GM19025 (cell line): Measurements from ENCODE around the gene PRSS33.
A peak's percentile ranks its signal among the peaks of the same experiment; 100 is the strongest.

Source experiments
- ATAC-seq: cut with Tn5 transposase; IDR thresholded peaks from one replicate; pipeline ENCODE4 v1.9.1; 2021; ENCODE audit warnings: mild to moderate bottlenecking, low read depth, moderate library complexity; ENCODE audit not compliant: unreplicated experiment

The PRSS33 gene

DNA sequence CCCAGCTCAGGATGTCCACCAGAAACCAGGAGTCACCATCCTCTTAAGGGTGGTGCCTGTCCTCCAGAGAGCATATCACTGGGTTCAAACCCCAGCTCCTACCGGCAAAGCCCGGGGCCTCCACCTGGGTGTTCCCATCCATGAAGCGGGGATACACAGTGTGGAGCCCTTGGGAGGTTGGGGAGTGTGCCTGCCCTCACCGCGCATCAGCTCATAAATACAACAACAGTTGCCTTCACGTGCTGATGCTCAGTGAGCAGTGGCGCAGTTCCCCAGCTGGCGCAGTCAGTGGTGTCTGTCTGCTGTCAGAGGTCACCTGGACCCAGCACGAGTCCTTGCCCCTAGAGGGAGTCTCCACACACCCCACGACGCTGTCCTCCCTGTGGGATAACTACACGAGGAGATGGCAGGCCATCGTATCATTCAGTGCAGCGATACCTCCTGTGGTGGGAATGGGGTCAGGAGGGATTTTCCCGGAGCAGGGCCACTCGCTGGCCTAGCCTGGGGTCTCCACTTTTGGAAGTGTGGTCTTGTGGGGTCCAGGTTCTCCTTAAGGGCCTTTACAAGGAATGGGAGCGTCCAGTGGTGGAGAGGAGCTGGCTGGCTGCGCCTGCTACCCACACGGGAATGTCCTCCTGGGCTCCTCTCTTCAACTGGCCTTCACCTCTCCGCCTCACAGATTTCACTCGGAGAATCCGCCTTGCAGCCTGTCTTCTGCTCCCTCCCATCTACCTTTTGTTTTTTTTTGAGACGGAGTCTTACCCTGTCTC lies 8.0 kb downstream of the PRSS33 start:
- no peak for ATAC-seq

DNA sequence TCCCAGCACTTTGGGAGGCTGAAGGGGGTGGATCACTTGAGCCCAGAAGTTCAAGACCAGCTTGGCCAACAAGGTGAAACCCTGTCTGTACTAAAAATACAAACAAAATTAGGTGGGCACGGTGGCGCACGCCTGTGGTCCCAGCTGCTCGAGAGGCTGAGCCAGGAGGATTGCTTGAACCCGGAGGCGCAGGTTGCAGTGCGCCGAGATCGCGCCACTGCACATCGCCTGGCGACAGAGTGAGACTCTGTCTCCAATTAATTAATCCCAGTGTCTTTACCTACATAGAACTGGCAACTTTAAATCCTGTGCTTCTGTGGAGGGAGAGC lies 8.8 kb downstream of the PRSS33 start:
- no peak for ATAC-seq

DNA sequence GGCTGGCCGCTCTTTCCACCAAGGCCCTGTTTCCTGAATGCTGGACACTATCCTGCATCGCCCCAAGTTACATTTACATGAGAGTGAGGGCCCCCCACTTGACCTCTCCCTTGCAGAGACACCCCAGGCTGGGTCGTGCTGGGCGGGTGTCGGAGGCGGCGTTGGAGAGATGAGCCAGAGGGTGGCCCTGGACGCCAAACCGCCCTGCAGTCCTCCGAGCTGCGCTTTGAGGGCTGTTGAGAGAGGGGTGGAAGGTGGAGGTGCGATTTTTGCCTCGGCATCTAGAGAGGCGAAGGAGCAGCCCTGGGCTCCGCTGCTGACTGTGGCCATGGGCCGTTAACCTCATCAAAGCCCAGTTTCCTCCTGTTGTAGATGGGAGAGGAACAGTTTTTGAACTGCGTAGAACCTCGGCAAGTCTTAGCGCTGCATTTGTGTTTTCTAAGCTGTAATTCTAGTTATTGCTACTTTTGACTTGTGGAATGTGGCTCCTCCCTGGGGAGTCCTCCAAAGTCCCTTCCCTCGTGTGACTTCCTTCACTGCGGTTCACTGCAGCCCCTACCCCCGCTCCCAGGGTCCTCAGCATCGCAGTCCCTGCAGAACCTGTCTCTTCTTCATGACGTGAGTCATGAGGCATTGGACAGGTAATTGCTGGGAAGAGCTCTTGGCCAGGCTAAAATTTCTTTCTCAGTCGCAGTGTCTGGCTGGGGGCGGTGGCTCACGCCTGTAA lies 9.3 kb downstream of the PRSS33 start:
- no peak for ATAC-seq

DNA sequence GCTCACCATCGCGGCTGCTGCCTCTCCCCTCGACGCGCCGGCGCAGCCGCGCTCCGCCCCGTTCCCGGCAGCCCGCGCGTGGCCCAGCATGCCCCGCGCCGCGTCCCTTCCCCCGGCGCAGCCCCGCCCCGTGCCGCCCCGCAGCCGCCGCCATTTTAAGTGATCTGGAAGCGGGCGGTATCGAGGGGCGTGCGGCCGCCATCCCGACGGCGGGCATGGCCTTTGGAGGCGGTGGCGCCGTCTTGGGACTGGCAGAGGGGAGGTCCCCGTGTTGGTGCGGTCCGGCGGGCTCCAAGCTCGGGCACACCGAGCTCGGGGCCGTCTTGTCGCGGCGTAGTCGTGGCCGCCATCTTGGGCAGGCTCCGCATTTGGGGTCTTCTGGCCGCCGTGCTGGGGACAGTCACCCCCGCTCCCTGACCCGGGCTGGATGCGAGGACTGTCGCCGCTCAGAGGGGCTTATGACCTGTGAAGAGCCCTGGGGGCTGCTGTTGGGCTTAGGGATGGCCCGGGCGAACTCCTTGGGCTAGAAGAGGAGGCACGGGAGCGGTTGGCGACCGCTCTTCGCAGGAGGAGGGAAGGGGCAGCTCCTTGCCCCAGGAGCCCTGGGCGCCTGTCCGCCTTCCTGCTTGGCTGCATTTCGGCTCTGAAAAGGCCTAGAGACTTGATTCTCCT lies 10.0 kb downstream of the PRSS33 start, which contains the start of gene ELOB:
Gene ELOB (minus strand): TSS at position 50 of the 672 bp plus-strand sequence. CDS start 41 bp downstream, at position 9.
- ATAC-seq = peak; percentile 82

DNA sequence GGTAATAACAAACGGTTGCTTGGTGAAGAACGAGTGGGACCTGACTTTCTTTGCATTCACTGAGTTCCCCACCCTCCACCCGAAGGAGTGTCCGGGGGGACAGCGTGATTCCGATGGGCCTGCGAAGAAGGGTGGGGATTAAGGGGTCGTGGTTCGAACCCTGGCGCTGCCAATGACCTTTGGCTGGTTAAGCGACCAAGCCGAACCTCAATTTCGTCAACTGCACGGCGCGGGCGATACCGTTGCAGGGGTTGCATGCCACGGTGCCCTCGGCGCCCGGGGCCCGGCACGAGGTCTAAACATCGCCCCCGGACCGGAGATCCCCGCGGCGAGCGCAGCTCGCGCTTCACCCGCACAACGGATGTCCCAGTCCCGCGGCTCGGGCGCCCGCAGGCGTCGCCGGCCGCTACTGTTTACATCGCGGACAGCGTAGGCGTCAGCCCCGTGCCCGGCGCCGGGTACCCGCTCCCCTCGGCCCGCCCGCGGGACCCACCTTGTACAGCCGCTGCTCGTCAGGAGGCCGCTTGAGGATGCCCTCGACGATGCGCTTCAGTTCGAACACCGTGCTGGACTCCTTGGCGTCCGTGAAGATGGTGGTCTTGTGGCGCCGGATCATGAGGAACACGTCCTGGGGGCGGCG lies 10.7 kb downstream of the PRSS33 start:
- ATAC-seq = peak; percentile 23

DNA sequence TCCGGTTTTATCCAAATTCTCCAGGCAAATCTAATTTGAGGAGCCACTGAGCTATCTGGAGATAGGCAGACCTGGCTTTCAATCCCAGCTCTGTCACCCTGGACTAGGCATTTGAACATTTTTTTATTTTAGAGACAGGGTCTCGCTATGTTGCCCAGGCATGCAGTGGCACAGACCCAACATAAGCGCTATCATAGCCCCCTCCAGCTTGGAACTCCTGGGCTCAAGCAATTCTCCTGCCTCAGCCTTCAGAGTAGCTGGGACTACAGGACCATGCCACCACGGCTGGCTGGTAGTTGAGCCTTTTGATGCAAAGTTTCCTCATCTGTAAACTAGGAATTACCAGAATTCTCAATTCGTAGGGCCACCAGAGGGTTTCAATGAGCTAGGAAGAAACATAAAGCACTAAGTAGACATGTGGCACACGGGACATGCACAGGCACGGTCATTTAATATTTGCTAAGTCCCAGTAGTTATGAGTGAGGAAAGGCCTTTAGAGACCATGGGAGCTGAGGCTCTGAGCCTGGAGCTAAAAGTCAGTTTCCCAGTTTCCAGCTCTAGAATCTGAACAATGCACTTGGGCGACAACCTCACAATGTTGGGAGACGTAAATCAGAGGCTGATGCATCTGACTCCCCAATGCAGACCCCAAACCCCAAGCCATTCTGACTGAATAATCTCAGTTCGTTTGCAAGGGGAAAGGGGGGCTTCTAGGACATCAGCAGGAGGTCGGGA lies 11.4 kb downstream of the PRSS33 start:
- no peak for ATAC-seq

DNA sequence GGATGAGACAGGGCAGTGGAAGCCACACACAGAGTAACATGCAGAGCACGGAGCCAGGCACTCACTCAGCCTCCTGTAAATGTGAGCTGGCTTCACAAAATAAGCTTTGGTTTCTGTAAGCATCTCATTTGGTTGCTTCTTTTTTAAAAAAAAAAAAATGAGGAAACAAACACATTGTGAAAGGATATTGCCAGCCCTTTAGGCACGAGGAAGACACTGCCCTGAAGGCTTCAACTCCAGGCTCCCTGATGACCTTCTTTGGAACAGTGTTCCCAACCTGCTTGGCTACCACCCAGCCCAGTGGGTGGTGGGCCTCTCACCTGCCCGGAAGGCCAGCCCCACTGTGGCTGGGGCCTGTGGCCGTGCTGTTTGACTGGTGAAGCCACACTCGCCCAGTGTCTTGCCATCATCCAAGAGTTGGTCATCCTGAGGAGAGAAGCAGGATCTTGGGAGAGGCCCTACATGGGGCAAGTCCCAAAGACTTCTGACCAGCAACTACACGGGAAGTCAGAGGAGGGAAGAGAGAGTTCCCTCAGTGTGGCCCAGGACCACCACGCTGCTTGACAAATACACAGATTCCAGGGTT lies 12.1 kb downstream of the PRSS33 start:
- ATAC-seq = no peak

DNA sequence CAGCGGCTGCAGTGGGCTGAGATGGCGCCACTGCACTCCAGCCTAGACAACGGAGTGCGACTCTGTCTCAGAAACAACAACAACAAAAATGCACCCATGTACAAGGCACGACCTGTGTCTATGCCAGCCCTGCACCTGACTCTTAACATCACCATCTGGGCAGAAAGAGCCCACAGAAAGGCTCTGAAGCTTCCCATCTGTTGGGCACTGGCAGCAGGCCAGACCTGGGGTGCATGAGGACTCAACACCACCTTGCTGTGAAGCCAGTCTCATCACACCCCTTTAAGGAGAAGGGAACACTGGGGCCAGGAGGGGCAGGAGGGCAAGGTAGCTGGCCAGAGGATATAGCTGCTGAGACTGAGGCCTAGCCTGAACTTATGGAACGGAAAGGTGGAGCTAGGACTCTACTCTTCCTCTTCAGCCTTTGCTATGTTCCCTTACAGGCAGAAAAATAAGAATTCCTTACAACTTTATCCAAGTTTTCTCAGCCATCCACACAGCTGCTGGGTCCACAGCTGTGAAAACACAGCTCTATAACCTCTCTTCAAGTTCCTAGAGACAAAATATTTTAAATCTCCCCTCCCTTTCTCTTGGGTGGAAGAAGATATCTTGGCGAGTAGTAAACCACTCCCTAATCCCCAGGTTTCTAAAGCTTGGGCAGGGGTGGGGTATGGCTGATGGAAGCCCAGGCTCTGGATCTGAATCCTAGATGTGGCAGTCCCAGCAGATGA lies 13.0 kb downstream of the PRSS33 start:
- no peak for ATAC-seq

DNA sequence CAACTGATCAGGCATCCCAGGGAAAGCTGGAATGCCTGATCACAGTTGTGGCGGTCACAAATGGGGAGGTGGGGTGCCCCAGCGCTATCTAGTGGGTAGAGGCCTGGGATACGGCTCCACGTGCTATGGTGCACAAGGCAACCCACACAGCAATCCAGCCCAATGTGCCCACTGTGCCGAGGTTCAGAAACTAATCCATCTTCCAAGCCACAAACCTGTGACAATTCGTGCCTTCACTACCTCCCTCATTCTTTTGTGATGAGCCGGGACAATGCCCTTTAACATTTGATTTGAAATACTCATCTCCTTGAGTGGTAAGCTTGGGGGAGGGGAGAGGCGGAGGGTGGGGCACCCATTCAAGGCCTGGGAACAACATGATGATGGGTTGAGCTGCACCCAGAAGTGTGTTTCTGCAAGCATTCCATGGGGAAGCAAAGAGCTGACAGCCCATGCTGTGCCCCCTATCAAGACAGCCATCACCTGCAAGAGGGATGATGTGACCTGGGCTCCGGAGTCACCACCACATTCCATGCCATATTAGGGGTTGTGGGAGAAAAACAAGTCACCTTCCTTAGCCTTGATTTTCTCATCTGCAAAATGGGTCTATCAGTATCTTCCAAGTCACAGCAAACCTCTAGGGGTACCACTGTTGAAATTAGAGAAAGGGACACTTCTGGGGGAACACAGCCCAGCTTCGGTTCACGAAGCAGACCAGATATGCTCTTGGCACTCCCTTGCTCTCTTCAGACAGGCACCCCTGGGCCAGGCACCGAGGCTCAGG lies 14.0 kb downstream of the PRSS33 start:
- ATAC-seq = no peak

DNA sequence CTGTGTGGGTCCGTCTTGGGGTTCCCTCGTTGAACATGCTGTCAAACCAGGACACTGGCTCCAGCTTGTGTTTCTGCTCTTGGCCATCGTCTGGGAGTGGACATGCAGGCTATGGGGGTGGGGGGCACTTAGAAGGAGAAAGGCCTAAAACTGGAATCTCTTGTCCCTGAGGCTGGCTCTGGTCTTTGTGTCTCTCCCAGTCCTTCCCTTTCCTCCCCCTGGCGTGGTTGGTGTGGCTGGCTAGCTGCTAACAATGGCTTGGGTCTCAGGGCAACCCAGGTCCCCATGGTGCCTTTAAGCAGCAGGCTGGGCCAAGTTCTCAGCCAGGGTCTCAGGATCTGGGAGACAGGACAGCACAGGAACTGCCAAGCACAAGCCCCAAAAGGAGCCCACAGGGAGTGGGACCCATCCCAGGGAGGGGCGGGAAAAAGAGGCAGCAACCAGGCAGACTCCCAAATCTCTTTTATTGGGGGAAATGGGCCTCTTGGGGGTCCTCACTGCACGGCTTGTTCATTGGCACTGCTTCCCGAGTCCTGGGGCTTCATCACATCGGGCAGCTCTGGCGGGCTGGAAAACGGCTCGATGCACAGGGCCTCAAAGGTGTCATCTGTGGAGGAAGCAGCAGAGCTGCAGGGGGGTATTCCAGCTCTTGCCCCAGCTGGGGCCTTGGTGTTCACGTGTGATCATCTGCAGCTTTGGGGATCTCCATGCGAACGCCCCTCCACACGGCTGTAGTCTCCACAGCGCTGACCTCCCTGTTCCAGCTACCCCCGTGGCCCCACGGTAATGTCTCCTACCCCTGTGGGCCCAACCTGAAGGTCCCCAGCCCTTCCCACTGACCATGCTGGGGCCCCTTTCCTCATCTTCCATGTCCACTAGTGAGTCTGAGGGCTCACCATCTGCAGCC lies 15.6 kb downstream of the PRSS33 start:
- ATAC-seq = no peak

DNA sequence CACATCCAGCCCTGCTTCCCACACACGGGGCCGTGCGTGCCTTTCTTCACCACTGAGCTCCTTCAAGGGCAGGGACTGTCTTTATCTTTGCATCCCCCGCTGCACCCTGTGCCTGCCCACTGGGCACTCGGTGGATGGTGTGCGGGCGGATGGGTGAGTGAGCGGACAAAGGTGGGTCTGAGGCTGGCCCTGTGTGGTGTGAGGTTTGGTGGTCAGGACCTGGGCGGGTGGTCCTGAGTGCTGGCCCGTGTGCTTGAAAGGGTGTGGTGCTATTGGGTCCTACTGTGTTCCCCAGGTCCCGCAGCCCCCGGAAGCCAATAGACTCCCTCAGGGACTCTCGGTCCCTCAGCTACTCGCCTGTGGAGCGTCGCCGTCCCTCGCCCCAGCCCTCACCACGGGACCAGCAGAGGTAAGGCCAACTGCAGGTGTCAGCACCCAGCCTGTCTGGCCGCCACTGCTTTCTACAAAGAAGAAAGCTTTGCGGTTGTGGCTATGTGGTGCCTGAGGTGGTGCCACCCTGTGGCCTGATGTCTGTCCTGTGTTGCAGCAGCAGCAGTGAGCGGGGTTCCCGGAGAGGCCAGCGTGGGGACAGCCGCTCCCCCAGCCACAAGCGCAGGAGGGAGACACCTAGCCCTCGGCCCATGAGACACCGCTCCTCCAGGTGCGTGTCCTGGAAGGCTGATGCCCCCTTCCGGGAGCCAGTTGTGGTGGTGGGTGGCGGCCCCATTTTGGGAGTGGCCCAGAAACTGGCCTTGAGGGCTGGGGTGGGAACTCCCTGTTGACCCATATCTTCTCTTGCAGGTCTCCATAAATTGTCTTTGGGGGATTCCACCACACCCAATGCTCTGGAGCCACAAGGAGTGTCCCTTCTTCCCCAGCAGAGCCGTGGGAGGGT lies 17.1 kb downstream of the PRSS33 start:
- no peak for ATAC-seq

DNA sequence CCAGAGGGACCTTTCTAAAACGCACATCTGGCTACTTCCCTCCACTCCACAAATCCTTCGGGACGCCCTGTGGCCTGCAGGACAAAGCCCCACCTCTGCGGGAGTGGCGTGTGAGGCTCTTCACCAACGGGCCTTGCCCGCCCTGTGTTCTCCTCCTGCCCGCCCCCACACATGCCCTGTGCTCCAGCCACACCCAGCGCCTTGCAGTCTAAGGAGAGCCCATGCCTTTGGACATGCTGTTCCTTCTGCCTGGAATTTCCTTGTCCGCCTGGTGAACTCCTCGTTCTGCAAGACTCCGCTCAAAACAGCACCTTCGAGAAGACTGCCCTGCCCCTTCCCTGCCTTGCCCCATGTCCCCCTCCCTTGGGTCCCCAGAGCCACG lies 17.7 kb downstream of the PRSS33 start:
- ATAC-seq = no peak

DNA sequence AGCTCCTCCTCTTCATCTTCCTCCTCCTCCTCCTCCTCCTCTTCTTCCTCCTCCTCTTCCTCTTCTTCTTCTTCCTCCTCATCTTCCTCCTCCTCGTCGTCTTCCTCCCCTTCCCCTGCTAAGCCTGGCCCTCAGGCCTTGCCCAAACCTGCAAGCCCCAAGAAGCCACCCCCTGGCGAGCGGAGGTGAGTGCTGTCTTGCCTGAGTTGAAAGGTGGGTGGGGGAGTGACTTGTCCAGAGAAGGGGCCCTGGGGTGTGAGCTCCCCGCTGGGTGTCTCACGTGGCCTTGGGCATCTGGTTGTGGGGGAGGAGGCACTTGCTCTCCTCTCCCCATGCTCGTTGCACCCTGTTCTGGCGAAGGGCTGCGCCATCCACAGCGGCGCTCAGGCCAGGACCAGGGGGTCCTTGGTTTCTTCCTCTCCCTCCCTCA lies 18.2 kb downstream of the PRSS33 start:
- ATAC-seq = no peak

DNA sequence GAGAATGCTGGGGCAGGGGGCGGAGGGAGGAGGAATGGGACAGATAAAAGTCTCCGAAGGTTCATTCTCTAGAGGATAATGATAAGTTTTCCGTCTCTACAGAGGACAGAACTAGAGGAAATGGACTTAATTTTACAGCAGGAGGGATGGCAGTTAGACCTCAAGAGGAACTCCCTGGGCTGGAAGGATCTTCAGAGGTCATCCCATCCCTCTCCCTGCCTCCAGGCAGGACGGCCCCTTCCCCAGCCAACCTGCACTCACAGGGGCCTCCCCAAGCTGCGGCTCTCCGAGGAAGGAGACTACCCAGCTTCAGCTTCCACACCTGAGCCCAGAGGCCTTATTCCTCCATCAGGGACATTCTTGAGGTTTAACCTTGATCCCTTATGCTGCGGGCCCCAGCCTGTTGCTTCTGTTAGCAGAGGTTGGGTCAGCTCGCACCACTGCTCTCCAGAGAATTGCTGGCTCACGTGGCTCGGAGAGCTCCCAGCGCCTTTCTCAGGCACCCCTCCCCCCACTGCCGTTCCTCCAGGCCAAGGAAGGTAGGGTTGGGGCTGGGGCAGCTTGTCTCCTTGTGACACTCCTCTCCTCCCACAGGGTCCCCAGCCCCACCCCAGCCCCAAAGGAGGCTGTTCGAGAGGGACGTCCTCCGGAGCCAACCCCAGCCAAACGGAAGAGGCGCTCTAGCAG lies 18.8 kb downstream of the PRSS33 start:
- ATAC-seq = no peak

DNA sequence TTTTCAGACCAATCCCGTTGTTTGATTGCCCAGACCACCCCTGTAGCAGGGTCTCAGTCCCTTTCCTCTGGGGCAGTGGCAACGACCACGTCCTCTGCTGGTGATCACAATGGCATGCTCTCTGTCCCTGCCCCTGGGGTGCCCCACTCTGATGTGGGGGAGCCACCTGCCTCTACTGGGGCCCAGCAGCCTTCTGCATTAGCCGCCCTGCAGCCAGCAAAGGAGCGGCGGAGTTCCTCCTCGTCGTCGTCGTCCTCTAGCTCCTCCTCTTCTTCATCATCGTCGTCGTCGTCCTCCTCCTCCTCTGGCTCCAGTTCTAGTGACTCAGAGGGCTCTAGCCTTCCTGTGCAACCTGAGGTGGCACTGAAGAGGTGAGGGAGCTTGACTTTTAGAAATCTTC lies 19.5 kb downstream of the PRSS33 start:
- ATAC-seq = no peak

DNA sequence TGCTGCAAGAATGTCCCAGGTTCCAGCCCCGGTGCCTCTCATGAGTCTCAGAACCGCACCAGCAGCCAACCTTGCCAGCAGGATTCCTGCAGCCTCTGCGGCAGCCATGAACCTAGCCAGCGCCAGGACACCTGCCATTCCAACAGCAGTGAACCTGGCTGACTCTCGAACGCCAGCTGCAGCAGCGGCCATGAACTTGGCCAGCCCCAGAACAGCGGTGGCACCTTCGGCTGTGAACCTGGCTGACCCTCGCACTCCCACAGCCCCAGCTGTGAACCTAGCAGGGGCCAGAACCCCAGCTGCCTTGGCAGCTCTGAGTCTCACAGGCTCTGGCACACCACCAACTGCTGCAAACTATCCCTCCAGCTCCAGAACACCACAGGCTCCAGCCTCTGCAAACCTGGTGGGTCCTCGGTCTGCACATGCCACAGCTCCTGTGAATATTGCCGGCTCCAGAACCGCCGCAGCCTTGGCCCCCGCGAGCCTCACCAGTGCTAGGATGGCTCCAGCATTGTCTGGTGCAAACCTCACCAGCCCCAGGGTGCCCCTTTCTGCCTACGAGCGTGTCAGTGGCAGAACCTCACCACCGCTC lies 20.1 kb downstream of the PRSS33 start:
- ATAC-seq = no peak
